ENCODE results near the gene JPH4.

- TF ChIP-seq SIN3A (IDR thresholded peaks at IDR 0.05; ENCODE audit: borderline replicate concordance, low read depth, low read length) (no peak), CTCF (IDR thresholded peaks at IDR 0.05) (no peak), TEAD4 (IDR thresholded peaks at IDR 0.05; ENCODE audit: borderline replicate concordance, insufficient read depth) (no peak), REST (IDR thresholded peaks at IDR 0.05; ENCODE audit: low read depth, low read length) (no peak), YY1 (IDR thresholded peaks at IDR 0.05; ENCODE audit: low read depth) (no peak), EZH2phosphoT487 (IDR thresholded peaks at IDR 0.05; ENCODE audit: borderline replicate concordance, low read depth) (no peak), POLR2AphosphoS5 (IDR thresholded peaks at IDR 0.05; ENCODE audit: low read depth, low read length) (no peak), NRF1 (IDR thresholded peaks at IDR 0.05; ENCODE audit: low read depth, low read length) (no peak), SMC3 (IDR thresholded peaks at IDR 0.05; ENCODE audit: low read depth, low read length) (no peak), RFX5 (IDR thresholded peaks at IDR 0.05; ENCODE audit: low read length) (no peak)
Observed at GRCh38 chr14:23604675-23605170, 26.1 kb upstream of the JPH4 start.
